Daoy (cell line): Measurements from ENCODE around the gene HES2. TPM values are rescaled to one million over a fixed set of nuclear protein-coding genes. Genes with fewer than 3 reads are reported as not detected.
"Not testable (repeated sequence)": the region's sequence is repeated elsewhere in the genome, so short reads cannot be mapped to it uniquely, and the experiment has no call there.

Experiments
- DNase-seq: peaks from one replicate; pipeline ENCODE4 v3.0.0-alpha.2; 2015; ENCODE audit warnings: low read depth
- total RNA-seq: library from RNA; depleted of rRNA; stranded (reverse); fragments of >200 nt; shearing (Covaris generic); gene quantifications from 2 replicates; pipeline ENCODE4 v1.2.3, GENCODE V29; 2014

HES2 gene
- total RNA-seq, 1 experiment from 2014 or later: not detected

DNA sequence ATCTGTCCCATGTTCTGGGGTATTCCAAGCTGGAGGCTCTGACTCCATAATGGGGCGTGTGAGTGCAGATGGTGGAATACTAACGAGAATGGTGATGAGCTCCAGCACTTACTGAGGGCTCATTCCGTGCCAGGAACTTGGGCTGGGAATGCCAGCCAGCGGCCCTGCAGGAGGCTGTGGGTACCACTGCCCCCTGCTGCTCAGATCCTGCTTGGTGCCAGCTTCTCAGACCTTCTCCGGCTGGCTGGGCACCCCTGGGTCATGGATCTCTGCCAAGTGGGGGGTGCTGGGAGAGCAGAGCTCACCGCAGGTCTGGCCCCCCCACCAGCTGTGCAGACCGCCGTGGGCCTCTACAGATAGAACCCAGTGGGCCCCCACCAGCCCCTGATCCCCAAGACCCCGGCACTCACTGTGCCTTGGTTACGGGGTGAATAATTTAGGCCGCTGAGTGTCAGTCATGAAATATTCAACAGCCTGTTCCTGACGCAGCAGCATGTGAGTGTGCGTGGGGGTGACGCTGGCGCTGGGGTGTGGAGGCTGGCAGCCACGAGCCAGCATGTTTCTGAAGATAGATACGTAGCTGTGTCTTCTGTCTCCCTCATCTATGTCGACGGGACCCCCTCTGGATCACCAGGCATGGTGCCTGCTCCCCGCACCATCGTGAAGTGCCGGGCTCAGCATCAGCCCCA lies 17.4 kb upstream of the HES2 start:
- DNase-seq: peak; percentile 69

DNA sequence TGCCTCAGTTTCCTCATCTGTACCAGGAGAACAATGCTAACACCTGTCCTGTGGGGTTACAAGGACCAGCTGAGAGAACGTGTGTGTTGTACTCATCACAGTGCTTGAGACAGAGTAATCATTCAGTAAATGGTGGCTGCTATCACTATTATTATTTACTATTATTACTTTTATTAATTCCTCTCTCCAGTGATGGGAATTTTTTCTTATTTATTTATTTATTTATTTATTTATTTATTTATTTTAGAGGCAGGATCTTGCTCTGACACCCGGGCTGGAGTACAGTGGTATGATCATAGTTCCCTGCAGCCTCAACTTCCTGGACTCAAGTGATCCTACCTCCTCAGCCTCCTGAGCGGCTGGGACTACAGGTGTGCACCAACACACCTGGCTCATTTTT lies 16.6 kb upstream of the HES2 start:
- not testable (repeated sequence) for DNase-seq

GRCh38 chr1:6435547-6435946 lies 15.8 kb upstream of the HES2 start:
- no peak for DNase-seq

DNA sequence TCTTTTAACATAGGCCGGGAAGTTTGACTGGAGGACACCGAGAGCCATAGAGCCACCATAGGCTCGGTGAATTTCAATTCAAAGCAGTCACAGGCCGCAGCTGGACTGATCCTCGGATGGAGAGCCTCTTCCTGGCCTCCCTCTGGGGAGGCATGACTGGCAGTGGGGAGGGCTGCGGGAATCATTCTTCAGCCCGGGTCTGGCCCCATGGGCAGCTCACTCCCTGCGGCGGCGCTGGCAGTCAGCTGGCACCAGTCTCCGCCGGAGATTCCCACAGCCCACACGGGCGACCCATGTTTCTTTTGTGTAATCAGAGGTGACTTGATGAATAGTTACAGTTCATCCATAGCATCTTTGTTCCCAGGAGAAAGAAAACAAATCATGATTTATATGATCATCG lies 15.4 kb upstream of the HES2 start:
- no peak for DNase-seq

GRCh38 chr1:6434186-6434585 lies 14.5 kb upstream of the HES2 start:
- DNase-seq: no peak

DNA sequence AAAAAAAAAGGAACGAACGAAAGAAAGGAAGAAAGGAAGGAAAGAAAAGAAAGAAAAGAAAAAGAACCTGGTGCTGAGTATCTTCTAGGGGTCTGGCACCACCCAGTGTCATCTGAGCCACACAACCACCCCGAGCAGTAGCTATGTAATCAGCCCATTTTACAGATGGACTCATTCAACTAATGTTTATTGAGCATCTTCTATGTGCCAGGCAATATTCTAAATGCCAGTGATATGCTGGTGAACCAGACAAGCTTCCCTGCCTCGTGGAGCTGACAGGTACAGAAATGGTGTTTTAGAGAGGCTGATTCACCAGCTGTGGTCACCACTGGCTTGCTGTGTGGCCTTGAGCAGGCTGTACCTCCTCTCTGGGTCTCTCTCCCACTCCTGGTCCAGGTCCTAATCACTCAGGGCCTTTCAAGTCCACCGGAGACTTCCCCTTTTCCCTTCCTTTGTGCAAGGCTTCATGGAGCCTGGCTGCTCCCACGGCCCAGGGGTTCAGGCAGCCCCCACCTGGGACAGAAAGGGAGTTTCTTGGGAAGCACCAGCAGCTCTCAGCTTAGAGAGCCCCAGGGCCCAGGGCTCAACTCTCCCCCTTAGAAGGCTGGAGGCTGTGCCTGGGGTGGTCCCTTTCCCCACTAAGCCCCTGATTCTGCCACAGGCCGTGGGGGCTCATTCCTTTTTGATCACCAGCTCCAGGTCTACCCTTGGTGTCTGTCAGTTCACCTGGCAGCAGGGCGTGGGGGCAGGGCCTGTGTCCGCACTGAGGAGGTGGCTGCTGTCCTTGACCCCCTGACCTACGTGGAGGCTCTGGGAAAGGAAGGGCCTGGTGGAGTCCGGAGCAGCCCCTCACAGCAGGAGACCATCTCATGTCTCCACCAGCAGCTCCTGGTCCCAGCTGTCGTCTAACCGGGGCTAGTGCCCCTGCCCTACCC lies 12.2 kb upstream of the HES2 start:
- not testable (repeated sequence) for DNase-seq

DNA sequence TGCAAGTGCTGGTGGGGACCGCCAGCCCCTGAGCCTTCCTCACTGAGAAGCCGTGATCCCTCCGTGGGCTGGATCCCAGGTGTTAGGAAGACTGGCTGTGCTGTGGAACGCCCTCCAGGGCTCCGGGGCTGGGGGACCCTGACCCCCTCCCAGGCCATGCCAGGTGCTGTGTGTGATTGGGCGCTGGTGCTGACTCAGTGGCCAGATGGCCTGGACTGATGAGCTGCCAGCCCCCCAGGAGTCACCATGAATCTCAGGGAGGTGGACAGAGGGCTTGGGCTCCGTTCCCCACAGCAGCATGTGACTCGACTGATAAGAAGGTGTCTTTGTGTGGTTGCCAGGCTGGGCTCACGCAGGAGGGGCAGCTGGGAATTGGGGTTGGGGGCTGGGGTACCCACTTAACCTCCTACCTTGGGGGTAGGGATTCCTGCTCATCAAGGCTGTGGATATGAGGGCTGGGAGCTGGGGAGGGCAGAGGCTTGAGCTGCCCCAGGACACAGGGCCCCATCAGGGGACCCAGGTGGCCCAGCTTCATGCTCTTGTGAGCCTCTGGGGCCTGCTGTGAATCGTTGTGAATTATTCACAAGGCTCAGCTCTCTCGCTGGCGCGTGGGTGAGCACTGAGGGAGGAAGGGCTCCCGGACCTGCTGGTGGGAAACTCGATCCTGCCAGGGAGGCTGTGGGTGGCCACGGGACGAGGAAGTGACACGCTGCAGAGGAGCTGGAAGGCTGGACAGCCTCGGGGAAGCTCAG lies 10.1 kb upstream of the HES2 start:
- DNase-seq: not testable (repeated sequence)

GRCh38 chr1:6428453-6428852 lies 8.7 kb upstream of the HES2 start:
- DNase-seq: not testable (repeated sequence)

- DNase-seq: no peak
Measured at GRCh38 chr1:6427441-6428390, 8.0 kb upstream of the HES2 start.

- no peak for DNase-seq
Measured at GRCh38 chr1:6426972-6427350, 7.2 kb upstream of the HES2 start.

GRCh38 chr1:6426277-6426971 lies 6.7 kb upstream of the HES2 start:
- no peak for DNase-seq

GRCh38 chr1:6425658-6426057 lies 5.9 kb upstream of the HES2 start:
- DNase-seq: no peak

DNA sequence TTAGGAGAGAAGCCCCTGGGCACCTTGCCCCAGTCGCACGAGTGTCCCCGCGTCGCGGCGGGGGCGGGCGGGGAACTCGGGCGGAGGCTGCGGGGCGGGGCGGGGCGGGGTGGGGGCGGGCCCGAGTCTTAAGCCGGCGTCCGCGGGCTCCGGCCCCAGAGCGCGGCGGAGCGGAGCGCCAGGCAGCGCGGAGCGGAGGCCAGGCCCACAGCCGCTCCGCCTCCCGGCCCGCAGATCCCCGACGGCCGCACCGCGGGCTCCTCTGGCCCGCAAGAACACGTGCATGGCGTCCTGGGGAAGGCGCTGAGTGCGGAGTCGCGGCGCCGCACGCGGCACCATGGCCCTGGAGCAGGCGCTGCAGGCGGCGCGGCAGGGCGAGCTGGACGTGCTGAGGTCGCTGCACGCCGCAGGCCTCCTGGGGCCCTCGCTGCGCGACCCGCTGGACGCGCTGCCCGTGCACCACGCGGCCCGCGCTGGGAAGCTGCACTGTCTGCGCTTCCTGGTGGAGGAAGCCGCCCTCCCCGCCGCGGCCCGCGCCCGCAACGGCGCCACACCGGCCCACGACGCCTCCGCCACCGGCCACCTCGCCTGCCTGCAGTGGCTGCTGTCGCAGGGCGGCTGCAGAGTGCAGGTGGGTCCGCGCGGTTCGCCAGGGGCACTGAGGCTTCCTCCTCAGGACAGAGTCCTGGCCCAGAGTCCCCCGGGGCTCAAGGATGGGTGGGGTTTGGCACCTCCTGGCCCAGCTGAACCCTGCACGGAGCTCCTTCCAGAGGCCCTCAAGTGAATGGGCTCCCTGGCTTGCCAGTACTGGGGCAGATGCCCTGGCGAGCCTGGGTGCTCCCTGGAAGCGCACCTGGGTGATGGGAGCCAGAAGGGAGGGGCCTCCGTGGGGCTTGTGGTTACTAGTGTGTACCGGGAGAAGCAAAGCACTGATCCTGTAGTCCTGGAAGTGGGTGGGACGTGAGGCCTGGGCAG lies 5.2 kb upstream of the HES2 start, which contains the start of gene ESPN:
TSS of gene ESPN (plus strand) at position 158 of the 975 bp plus-strand sequence. CDS start at position 338, 180 bp downstream.
- no peak for DNase-seq

GRCh38 chr1:6424000-6424565 lies 4.4 kb upstream of the HES2 start:
- DNase-seq: no peak

DNA sequence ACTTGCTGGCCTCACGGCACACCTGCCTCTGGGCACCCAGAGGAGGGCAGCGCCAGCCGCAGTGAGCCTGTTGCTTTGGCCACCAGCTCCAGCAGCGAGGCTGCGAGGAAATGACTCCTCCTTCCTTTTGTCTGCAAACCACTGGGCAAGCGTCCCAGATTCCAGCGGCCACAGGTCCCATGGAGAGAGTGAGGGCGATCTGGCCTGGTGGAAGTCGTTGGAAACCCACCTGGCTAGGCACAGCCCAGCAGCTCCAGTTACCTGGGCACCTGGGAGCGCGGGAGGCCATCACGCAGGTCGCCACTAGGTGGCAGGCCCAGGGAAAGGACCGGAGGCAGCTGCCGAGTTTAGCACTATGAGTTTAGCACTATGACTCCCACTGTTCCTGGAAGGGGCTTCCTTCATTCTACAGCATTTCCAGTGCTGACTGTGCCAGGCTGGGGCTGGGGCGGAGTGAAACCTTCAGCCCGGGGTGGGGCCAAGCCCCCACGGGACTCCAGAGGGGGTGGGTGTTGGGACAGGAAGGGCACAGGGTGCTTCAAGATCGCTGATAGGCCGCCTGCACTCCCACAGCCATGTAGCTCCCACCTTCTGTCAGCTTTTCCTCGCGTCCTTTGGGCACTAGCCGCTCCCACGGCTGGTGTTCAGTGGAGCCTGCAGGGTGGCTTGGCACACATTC lies 3.7 kb upstream of the HES2 start:
- DNase-seq: peak; percentile 84

DNA sequence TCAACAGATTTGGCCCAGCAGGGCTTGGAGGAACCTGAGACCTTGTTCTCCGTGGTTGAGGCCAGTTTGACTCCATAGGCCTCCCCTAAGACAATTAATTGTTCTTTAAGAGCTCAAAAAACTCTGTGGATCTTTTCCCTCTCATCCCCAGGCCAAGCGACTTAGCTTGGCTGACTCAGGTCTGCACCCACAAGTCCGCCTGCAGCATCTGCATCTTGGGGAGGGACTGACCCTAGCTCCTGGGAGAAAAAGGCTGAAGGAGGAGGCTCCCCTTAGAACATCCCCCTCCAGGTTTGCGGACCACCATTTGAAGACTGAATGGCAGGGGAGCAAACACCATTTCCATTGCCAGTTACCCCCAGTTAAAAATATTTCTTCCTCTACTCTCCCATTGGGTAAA lies 1.5 kb upstream of the HES2 start:
- DNase-seq: no peak

- DNase-seq: no peak
Measured at GRCh38 chr1:6420454-6421042, 829 bp upstream of the HES2 start.

DNA sequence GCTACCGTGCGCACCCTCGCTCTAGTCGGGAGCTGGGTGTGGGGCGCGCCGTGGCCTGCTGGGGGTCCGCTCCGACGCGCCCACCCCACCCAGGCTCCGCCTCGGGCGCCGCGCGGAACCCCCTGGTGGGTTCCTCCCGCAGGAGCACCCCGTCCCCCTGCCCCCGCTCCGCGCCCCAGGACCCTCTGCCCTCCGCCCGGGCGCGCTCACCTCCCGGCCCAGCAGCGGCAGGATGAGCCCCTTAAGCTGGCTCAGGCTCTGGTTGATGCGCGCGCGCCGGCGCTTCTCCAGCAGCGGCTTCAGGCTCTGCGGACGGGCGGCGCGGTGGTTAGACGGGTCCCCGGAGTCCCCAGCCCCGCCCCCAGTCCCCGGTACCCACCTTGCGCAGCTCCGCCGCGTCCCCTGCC lies 319 bp downstream of the HES2 start:
- peak; percentile 35 for DNase-seq
